Measurements from ENCODE around the gene DAAM1.

- TF ChIP-seq, protein P1, sequence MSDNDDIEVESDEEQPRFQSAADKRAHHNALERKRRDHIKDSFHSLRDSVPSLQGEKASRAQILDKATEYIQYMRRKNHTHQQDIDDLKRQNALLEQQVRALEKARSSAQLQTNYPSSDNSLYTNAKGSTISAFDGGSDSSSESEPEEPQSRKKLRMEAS (CRISPR knock-in tag; IDR thresholded peaks at IDR 0.05), result no peak
- TF ChIP-seq, protein P2, sequence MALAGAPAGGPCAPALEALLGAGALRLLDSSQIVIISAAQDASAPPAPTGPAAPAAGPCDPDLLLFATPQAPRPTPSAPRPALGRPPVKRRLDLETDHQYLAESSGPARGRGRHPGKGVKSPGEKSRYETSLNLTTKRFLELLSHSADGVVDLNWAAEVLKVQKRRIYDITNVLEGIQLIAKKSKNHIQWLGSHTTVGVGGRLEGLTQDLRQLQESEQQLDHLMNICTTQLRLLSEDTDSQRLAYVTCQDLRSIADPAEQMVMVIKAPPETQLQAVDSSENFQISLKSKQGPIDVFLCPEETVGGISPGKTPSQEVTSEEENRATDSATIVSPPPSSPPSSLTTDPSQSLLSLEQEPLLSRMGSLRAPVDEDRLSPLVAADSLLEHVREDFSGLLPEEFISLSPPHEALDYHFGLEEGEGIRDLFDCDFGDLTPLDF (CRISPR knock-in tag; IDR thresholded peaks at IDR 0.05), result no peak
- TF ChIP-seq CTCF (IDR thresholded peaks at IDR 0.05), result no peak
- TF ChIP-seq, protein P3, sequence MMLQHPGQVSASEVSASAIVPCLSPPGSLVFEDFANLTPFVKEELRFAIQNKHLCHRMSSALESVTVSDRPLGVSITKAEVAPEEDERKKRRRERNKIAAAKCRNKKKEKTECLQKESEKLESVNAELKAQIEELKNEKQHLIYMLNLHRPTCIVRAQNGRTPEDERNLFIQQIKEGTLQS (CRISPR knock-in tag; conservative IDR thresholded peaks at IDR 0.05), result no peak
- no peak for TF ChIP-seq SP1 (CRISPR knock-in tag; conservative IDR thresholded peaks at IDR 0.05)
Measured at GRCh38 chr14:59352961-59353360, 164.5 kb downstream of the DAAM1 start.
